Mucosa of stomach (tissue), 1 donor: Measurements from ENCODE around the gene C2CD4C.
"Not testable (repeated sequence)": the region's sequence is repeated elsewhere in the genome, so short reads cannot be mapped to it uniquely, and the experiment has no call there.

Experiments
- H3K27me3 ChIP-seq: one replicate; pipeline ENCODE4 v1.7.0; 2013; ENCODE audit warnings: mild to moderate bottlenecking, low read length; ENCODE audit not compliant: control insufficient read depth, insufficient read depth
- H3K36me3 ChIP-seq: one replicate; pipeline ENCODE4 v1.7.0; 2013; ENCODE audit warnings: low read length; ENCODE audit not compliant: control insufficient read depth, insufficient read depth
- H3K4me1 ChIP-seq: one replicate; pipeline ENCODE4 v1.7.0; 2013; ENCODE audit warnings: mild to moderate bottlenecking, low read length; ENCODE audit not compliant: control insufficient read depth, insufficient read depth
- H3K4me3 ChIP-seq: one replicate; pipeline ENCODE4 v1.7.0; 2013; ENCODE audit warnings: low read length
- H3K9ac ChIP-seq: one replicate; pipeline ENCODE4 v1.7.0; 2013; ENCODE audit warnings: mild to moderate bottlenecking, low read length, moderate library complexity
- H3K9me3 ChIP-seq: one replicate; pipeline ENCODE4 v1.7.0; 2013; ENCODE audit warnings: mild to moderate bottlenecking, low read length, moderate library complexity; ENCODE audit not compliant: control insufficient read depth
- donor health status: Pancreatic carcinoma.

Gene C2CD4C

GRCh38 chr19:419721-420515, 11.0 kb upstream of the C2CD4C start:
- Histone ChIP-seq H3K27me3 (no peaks in the 10 kb centered on the region), H3K9ac (no peak overlapping the region), H3K9me3 (no peaks in the 10 kb centered on the region), H3K36me3 (no peaks in the 10 kb centered on the region), H3K4me3 (no peak overlapping the region), H3K4me1 (no peaks in the 10 kb centered on the region)

- H3K4me1 ChIP-seq: no peaks in the 10 kb centered on the region
- H3K9me3 ChIP-seq: no peaks in the 10 kb centered on the region
- no peaks in the 10 kb centered on the region for H3K27me3 ChIP-seq
- H3K4me3 ChIP-seq: no peak overlapping the region
- no peaks in the 10 kb centered on the region for H3K36me3 ChIP-seq
- no peak overlapping the region for H3K9ac ChIP-seq
Measured at GRCh38 chr19:418761-419671, 10.1 kb upstream of the C2CD4C start.

GRCh38 chr19:416416-416815, 7.5 kb upstream of the C2CD4C start:
- Histone ChIP-seq H3K9me3 (no peaks in the 10 kb centered on the region), H3K4me3 (no peak overlapping the region), H3K4me1 (peaks cover 11% of the 10 kb centered on the region), H3K27me3 (peaks cover 20% of the 10 kb centered on the region), H3K36me3 (no peaks in the 10 kb centered on the region), H3K9ac (no peak overlapping the region)

- peaks cover 15% of the 10 kb centered on the region for H3K4me1 ChIP-seq
- no peaks in the 10 kb centered on the region for H3K36me3 ChIP-seq
- peaks cover 27% of the 10 kb centered on the region for H3K27me3 ChIP-seq
- H3K9ac ChIP-seq: no peak overlapping the region
- no peaks in the 10 kb centered on the region for H3K9me3 ChIP-seq
- no peak overlapping the region for H3K4me3 ChIP-seq
Measured at GRCh38 chr19:415292-415691, 6.3 kb upstream of the C2CD4C start.

GRCh38 chr19:413756-414420, 4.9 kb upstream of the C2CD4C start:
- peaks cover 27% of the 10 kb centered on the region for H3K4me1 ChIP-seq
- no peak overlapping the region for H3K9ac ChIP-seq
- peaks cover 39% of the 10 kb centered on the region for H3K27me3 ChIP-seq
- H3K36me3 ChIP-seq: no peaks in the 10 kb centered on the region
- no peak overlapping the region for H3K4me3 ChIP-seq
- H3K9me3 ChIP-seq: no peaks in the 10 kb centered on the region

- H3K9me3 ChIP-seq: no peaks in the 10 kb centered on the region
- H3K4me3 ChIP-seq: no peak overlapping the region
- peaks cover 27% of the 10 kb centered on the region for H3K4me1 ChIP-seq
- no peaks in the 10 kb centered on the region for H3K36me3 ChIP-seq
- H3K27me3 ChIP-seq: peaks cover 51% of the 10 kb centered on the region
- no peak overlapping the region for H3K9ac ChIP-seq
Measured at GRCh38 chr19:412356-413355, 3.7 kb upstream of the C2CD4C start.

GRCh38 chr19:411723-412355, 2.9 kb upstream of the C2CD4C start:
- no peak overlapping the region for H3K9ac ChIP-seq
- no peaks in the 10 kb centered on the region for H3K36me3 ChIP-seq
- H3K27me3 ChIP-seq: peaks cover 54% of the 10 kb centered on the region
- no peaks in the 10 kb centered on the region for H3K9me3 ChIP-seq
- peaks cover 27% of the 10 kb centered on the region for H3K4me1 ChIP-seq
- no peak overlapping the region for H3K4me3 ChIP-seq

GRCh38 chr19:411121-411722, 2.3 kb upstream of the C2CD4C start:
- not testable (repeated sequence) for H3K36me3 ChIP-seq, H3K4me3 ChIP-seq, H3K9ac ChIP-seq, H3K9me3 ChIP-seq
- Histone ChIP-seq H3K4me1 (peaks cover 28% of the 10 kb centered on the region), H3K27me3 (peaks cover 60% of the 10 kb centered on the region)

GRCh38 chr19:410243-410781, 1.4 kb upstream of the C2CD4C start:
- H3K36me3 ChIP-seq: no peaks in the 10 kb centered on the region
- no peaks in the 10 kb centered on the region for H3K9me3 ChIP-seq
- H3K4me3 ChIP-seq: no peak overlapping the region
- H3K4me1 ChIP-seq: peaks cover 37% of the 10 kb centered on the region
- H3K9ac ChIP-seq: no peak overlapping the region
- H3K27me3 ChIP-seq: peaks cover 69% of the 10 kb centered on the region

GRCh38 chr19:409516-410242, 732 bp upstream of the C2CD4C start:
- no peak overlapping the region for H3K9ac ChIP-seq
- H3K9me3 ChIP-seq: no peaks in the 10 kb centered on the region
- peaks cover 40% of the 10 kb centered on the region for H3K4me1 ChIP-seq
- no peak overlapping the region for H3K4me3 ChIP-seq
- H3K27me3 ChIP-seq: peaks cover 72% of the 10 kb centered on the region
- no peaks in the 10 kb centered on the region for H3K36me3 ChIP-seq
